Liver (tissue), 9 donors: ENCODE data around the gene SNRPF. TPM values are rescaled to one million over a fixed set of nuclear protein-coding genes. Genes with fewer than 3 reads are reported as not detected.

Experiments
- DNase-seq: peaks from one replicate; pipeline ENCODE4 v3.0.0-alpha.2; 2017; ENCODE audit warnings: low spot score
- H3K27ac ChIP-seq, 2 donors: one replicate each; pipeline ENCODE4 v1.7.0; 2013; ENCODE audit warnings: inconsistent platforms in 2 of 2, low read length in 2 of 2, control low read depth in 1 of 2, low read depth in 1 of 2, mild to moderate bottlenecking in 1 of 2
- H3K27me3 ChIP-seq, 4 donors: one replicate each; pipeline versions ENCODE4 v1.6.1 to v1.7.0; 2013; ENCODE audit warnings: low read length in 3 of 4, inconsistent platforms in 1 of 4, mild to moderate bottlenecking in 1 of 4, moderate library complexity in 1 of 4; ENCODE audit not compliant: control insufficient read depth in 4 of 4, insufficient read depth in 4 of 4
- H3K36me3 ChIP-seq, 4 donors: one replicate each; pipeline versions ENCODE4 v1.6.1 to v1.7.0; 2013; ENCODE audit warnings: low read length in 3 of 4, mild to moderate bottlenecking in 3 of 4, low read depth in 1 of 4, moderate library complexity in 1 of 4; ENCODE audit not compliant: control insufficient read depth in 4 of 4, insufficient read depth in 3 of 4
- H3K4me1 ChIP-seq, 4 donors: one replicate each; pipeline versions ENCODE4 v1.6.1 to v1.7.0; 2013; ENCODE audit warnings: low read length in 3 of 4, mild to moderate bottlenecking in 3 of 4, moderate library complexity in 1 of 4; ENCODE audit not compliant: control insufficient read depth in 4 of 4, insufficient read depth in 4 of 4
- H3K4me3 ChIP-seq, 3 donors: one replicate each; pipeline versions ENCODE4 v1.6.1 to v1.7.0; 2013; ENCODE audit warnings: low read length in 3 of 3, control low read depth in 1 of 3, low read depth in 1 of 3, mild to moderate bottlenecking in 1 of 3
- H3K9ac ChIP-seq, 2 donors: one replicate each; pipeline ENCODE4 v1.7.0; 2013; ENCODE audit warnings: low read length in 2 of 2, mild to moderate bottlenecking in 2 of 2, moderate library complexity in 2 of 2, control low read depth in 1 of 2, low read depth in 1 of 2
- H3K9me3 ChIP-seq, 4 donors: one replicate each; pipeline versions ENCODE4 v1.6.1 to v1.7.0; 2013; ENCODE audit warnings: low read length in 3 of 4; ENCODE audit not compliant: control insufficient read depth in 4 of 4
- EGR1 ChIP-seq, 2 donors: IDR thresholded peaks; 2 replicates each; pipeline ENCODE4 v1.6.1; 2016 to 2018; ENCODE audit warnings: antibody characterized with exemption in 2 of 2, low read depth in 2 of 2
- FOXA2 ChIP-seq: IDR thresholded peaks from 2 replicates; pipeline ENCODE4 v1.6.1; 2016; ENCODE audit warnings: antibody characterized with exemption
- GABPA ChIP-seq, 2 donors: IDR thresholded peaks in 1 of 2; conservative IDR thresholded peaks in 1 of 2; 2 replicates each; pipeline ENCODE4 v1.6.1; 2016; ENCODE audit warnings: antibody characterized with exemption in 2 of 2, mild to moderate bottlenecking in 1 of 2, moderate library complexity in 1 of 2
- JUND ChIP-seq, 2 donors: IDR thresholded peaks; 2 replicates each; pipeline ENCODE4 v1.6.1; 2016; ENCODE audit warnings: antibody characterized with exemption in 2 of 2
- NR2F2 ChIP-seq: IDR thresholded peaks from 2 replicates; pipeline ENCODE4 v1.6.1; 2016; ENCODE audit warnings: antibody characterized with exemption
- RAD21 ChIP-seq, 2 donors: IDR thresholded peaks; 2 replicates each; pipeline ENCODE4 v1.6.1; 2016; ENCODE audit warnings: antibody characterized with exemption in 2 of 2, mild to moderate bottlenecking in 2 of 2
- RXRA ChIP-seq, 2 donors: IDR thresholded peaks; 2 replicates each; pipeline ENCODE4 v1.6.1; 2017 to 2018; ENCODE audit warnings: antibody characterized with exemption in 2 of 2, mild to moderate bottlenecking in 1 of 2
- SP1 ChIP-seq: IDR thresholded peaks from 2 replicates; pipeline ENCODE4 v1.6.1; 2018; ENCODE audit warnings: antibody characterized with exemption, mild to moderate bottlenecking
- YY1 ChIP-seq: IDR thresholded peaks from 2 replicates; pipeline ENCODE4 v1.6.1; 2016; ENCODE audit warnings: antibody characterized with exemption, mild to moderate bottlenecking
- WGBS: extraction: QIAGEN DNeasy Blood & Tissue Kit; methylation state at CpG from one replicate; pipeline ENCODE4 v1.1.7; 2013; 5-methylcytosine and 5-hydroxymethylcytosine counted together
- polyA plus RNA-seq, 2 donors: library from polyadenylated mRNA; stranded (reverse) in 1 of 2; unstranded in 1 of 2; fragments of 200-250 nt in 1 of 2; fragments of >200 nt in 1 of 2; fragmentation: Nextera tagmentation in 1 of 2; extraction: Ambion mirVana in 1 of 2; gene quantifications; one replicate each; pipeline versions ENCODE4 v1.2.1 to v1.2.3, GENCODE V29; 2013 to 2015
- total RNA-seq, 2 donors: library from RNA; depleted of rRNA; stranded (reverse); fragments of >200 nt; gene quantifications; one replicate each; pipeline ENCODE4 v1.2.3, GENCODE V29; 2014
- TF ChIP-seq, protein P1 (sequence below): IDR thresholded peaks from 2 replicates; pipeline ENCODE4 v1.6.1; 2016; ENCODE audit warnings: antibody characterized with exemption, mild to moderate bottlenecking
- TF ChIP-seq, protein P2 (sequence below): fragments of 150-350 bp; IDR thresholded peaks from 2 replicates; pipeline ENCODE4 v1.5.1; 2017; ENCODE audit warnings: improper control_type of control experiment, low read depth, low read length; ENCODE audit not compliant: missing input control
- TF ChIP-seq, protein P3 (sequence below): IDR thresholded peaks from 2 replicates; pipeline ENCODE4 v1.6.1; 2016; ENCODE audit warnings: antibody characterized with exemption
- TF ChIP-seq, protein P4 (sequence below): IDR thresholded peaks from 2 replicates; pipeline ENCODE4 v1.6.1; 2016; ENCODE audit warnings: antibody characterized with exemption
- donor health status: healthy.
- donor health status: healthy.
- donor health status: healthy.
- donor health status: healthy.
- donor health status: healthy.

The SNRPF gene
- total and polyA plus RNA-seq, 4 donors: 5.4 to 35.9 (median 12.4) TPM

DNA sequence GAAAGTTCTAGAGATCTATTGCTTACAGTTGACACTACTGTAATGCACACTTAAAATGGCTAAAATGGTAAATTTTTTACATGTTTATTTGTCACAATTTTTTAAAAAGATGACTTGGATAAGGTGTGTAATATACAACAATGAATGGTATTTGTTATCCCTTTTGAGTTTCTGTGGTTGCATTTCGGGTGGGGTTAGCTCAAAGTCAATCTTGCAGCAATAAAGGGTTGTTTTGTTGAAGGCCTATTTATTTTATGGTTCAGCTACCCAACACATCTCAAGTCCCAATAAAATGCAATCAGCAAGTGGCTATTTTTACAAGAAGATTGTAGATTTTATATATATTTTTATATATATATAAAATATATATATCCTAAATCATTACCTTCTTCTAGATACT lies 22.1 kb downstream of the SNRPF start:
- no peaks in the 10 kb centered on the region for H3K4me1 ChIP-seq
- DNase-seq: no peak
- H3K9me3 ChIP-seq: peaks cover 0 to 2% (median 0%) of the 10 kb centered on the region in 4 donors
- no peaks in the 10 kb centered on the region for H3K27me3 ChIP-seq
- TF ChIP-seq, protein P1, sequence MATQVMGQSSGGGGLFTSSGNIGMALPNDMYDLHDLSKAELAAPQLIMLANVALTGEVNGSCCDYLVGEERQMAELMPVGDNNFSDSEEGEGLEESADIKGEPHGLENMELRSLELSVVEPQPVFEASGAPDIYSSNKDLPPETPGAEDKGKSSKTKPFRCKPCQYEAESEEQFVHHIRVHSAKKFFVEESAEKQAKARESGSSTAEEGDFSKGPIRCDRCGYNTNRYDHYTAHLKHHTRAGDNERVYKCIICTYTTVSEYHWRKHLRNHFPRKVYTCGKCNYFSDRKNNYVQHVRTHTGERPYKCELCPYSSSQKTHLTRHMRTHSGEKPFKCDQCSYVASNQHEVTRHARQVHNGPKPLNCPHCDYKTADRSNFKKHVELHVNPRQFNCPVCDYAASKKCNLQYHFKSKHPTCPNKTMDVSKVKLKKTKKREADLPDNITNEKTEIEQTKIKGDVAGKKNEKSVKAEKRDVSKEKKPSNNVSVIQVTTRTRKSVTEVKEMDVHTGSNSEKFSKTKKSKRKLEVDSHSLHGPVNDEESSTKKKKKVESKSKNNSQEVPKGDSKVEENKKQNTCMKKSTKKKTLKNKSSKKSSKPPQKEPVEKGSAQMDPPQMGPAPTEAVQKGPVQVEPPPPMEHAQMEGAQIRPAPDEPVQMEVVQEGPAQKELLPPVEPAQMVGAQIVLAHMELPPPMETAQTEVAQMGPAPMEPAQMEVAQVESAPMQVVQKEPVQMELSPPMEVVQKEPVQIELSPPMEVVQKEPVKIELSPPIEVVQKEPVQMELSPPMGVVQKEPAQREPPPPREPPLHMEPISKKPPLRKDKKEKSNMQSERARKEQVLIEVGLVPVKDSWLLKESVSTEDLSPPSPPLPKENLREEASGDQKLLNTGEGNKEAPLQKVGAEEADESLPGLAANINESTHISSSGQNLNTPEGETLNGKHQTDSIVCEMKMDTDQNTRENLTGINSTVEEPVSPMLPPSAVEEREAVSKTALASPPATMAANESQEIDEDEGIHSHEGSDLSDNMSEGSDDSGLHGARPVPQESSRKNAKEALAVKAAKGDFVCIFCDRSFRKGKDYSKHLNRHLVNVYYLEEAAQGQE: no peak
- TF ChIP-seq FOXA2: no peak
- no peak for TF ChIP-seq RXRA (IDR thresholded peaks at IDR 0.05)
- TF ChIP-seq, protein P2, sequence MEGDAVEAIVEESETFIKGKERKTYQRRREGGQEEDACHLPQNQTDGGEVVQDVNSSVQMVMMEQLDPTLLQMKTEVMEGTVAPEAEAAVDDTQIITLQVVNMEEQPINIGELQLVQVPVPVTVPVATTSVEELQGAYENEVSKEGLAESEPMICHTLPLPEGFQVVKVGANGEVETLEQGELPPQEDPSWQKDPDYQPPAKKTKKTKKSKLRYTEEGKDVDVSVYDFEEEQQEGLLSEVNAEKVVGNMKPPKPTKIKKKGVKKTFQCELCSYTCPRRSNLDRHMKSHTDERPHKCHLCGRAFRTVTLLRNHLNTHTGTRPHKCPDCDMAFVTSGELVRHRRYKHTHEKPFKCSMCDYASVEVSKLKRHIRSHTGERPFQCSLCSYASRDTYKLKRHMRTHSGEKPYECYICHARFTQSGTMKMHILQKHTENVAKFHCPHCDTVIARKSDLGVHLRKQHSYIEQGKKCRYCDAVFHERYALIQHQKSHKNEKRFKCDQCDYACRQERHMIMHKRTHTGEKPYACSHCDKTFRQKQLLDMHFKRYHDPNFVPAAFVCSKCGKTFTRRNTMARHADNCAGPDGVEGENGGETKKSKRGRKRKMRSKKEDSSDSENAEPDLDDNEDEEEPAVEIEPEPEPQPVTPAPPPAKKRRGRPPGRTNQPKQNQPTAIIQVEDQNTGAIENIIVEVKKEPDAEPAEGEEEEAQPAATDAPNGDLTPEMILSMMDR: no peak
- TF ChIP-seq RAD21 (IDR thresholded peaks at IDR 0.05): no peak
- no peak for TF ChIP-seq YY1
- no peak for TF ChIP-seq JUND (IDR thresholded peaks at IDR 0.05)
- no peak for TF ChIP-seq GABPA (IDR thresholded peaks at IDR 0.05 in 1 of 2, conservative IDR thresholded peaks at IDR 0.05 in 1 of 2)
- TF ChIP-seq SP1: no peak
- TF ChIP-seq, protein P3, sequence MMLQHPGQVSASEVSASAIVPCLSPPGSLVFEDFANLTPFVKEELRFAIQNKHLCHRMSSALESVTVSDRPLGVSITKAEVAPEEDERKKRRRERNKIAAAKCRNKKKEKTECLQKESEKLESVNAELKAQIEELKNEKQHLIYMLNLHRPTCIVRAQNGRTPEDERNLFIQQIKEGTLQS: no peak
- TF ChIP-seq EGR1 (IDR thresholded peaks at IDR 0.05; ENCODE audit: low read depth in 2 of 2): no peak
- TF ChIP-seq, protein P4, sequence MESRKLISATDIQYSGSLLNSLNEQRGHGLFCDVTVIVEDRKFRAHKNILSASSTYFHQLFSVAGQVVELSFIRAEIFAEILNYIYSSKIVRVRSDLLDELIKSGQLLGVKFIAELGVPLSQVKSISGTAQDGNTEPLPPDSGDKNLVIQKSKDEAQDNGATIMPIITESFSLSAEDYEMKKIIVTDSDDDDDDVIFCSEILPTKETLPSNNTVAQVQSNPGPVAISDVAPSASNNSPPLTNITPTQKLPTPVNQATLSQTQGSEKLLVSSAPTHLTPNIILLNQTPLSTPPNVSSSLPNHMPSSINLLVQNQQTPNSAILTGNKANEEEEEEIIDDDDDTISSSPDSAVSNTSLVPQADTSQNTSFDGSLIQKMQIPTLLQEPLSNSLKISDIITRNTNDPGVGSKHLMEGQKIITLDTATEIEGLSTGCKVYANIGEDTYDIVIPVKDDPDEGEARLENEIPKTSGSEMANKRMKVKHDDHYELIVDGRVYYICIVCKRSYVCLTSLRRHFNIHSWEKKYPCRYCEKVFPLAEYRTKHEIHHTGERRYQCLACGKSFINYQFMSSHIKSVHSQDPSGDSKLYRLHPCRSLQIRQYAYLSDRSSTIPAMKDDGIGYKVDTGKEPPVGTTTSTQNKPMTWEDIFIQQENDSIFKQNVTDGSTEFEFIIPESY: no peak
- WGBS: 90% methylated on average over 1 of the region's 1 CpG
- H3K9ac ChIP-seq: no peak overlapping the region
- H3K27ac ChIP-seq: no peak overlapping the region
- H3K4me3 ChIP-seq: no peak overlapping the region
- no peaks in the 10 kb centered on the region for H3K36me3 ChIP-seq

DNA sequence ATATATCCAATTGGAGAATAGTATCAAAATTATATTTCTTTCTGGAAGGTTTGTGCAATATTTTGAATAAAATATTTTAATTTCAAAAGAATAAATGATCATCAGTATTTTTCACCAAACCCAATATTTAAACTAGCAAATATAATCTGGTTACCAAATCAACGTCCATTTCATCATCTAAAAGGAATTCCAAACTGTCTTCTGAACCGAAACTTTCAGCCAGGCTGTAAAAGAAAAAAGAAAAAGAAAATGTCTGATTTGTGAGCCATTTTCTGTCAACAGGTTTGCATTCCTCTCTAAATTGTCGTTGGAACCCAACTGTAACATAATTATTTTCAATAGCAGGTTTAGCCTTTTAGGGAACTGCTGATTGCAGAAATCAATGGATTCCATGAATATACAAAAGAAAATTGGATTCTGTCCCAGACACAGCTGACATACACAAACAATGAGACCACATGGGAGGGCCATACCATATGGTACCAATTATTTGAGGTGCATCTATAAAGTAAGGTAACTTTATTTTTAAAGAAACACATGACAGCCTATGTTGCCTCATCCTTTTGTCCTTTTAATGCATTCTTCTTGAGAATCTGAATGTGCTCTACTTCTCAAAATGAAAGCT lies 22.7 kb downstream of the SNRPF start:
- no peak overlapping the region for H3K9ac ChIP-seq
- peaks cover 0 to 2% (median 0%) of the 10 kb centered on the region in 4 donors for H3K9me3 ChIP-seq
- no peaks in the 10 kb centered on the region for H3K36me3 ChIP-seq
- no peak for DNase-seq
- H3K4me1 ChIP-seq: no peaks in the 10 kb centered on the region
- no peak overlapping the region for H3K4me3 ChIP-seq
- TF ChIP-seq, protein P4: no peak
- no peak for TF ChIP-seq EGR1 (IDR thresholded peaks at IDR 0.05; ENCODE audit: low read depth in 2 of 2)
- no peak for TF ChIP-seq NR2F2
- TF ChIP-seq RAD21 (IDR thresholded peaks at IDR 0.05): no peak
- no peaks in the 10 kb centered on the region for H3K27me3 ChIP-seq
- 84% methylated on average over 3 of the region's 3 CpGs for WGBS
- no peak overlapping the region for H3K27ac ChIP-seq
